Neural crest cell (in vitro differentiated cells): ENCODE results near the gene VPS35L. TPM values are rescaled to one million over a fixed set of nuclear protein-coding genes. Genes with fewer than 3 reads are reported as not detected.

Source experiments
- DNase-seq: peaks from one replicate; pipeline ENCODE4 v3.0.0; 2021; ENCODE audit warnings: low read depth, mixed read lengths, low spot score
- H3K27ac Mint-ChIP-seq: one replicate; pipeline ENCODE4 v1.8.0; 2021; ENCODE audit warnings: mild to moderate bottlenecking, mixed read lengths; ENCODE audit not compliant: unreplicated experiment
- H3K27me3 Mint-ChIP-seq: 2 replicates; pipeline ENCODE4 v1.8.0; 2021; ENCODE audit warnings: low read depth, mild to moderate bottlenecking, mixed read lengths
- H3K36me3 Mint-ChIP-seq: 2 replicates; pipeline ENCODE4 v1.8.0; 2021; ENCODE audit warnings: low read depth, mild to moderate bottlenecking, mixed read lengths
- H3K4me1 Mint-ChIP-seq: 2 replicates; pipeline ENCODE4 v1.8.0; 2021; ENCODE audit warnings: mixed read lengths
- H3K4me3 Mint-ChIP-seq: one replicate; pipeline ENCODE4 v1.8.0; 2021; ENCODE audit warnings: mild to moderate bottlenecking, mixed read lengths
- H3K9me3 Mint-ChIP-seq: 2 replicates; pipeline ENCODE4 v1.8.0; 2021; ENCODE audit warnings: mixed read lengths
- total RNA-seq: library from RNA; stranded (reverse); gene quantifications from 2 replicates; pipeline ENCODE4 v1.2.1, GENCODE V29; 2021
- TF ChIP-seq, protein P1 (sequence below): fragments of 200-600 bp; sonication (generic); conservative IDR thresholded peaks from 2 replicates; pipeline ENCODE4 v1.5.0; 2021; ENCODE audit warnings: antibody characterized with exemption, mild to moderate bottlenecking

Gene VPS35L
- total RNA-seq, 1 donor from 2014 or later = 59.1 TPM

DNA sequence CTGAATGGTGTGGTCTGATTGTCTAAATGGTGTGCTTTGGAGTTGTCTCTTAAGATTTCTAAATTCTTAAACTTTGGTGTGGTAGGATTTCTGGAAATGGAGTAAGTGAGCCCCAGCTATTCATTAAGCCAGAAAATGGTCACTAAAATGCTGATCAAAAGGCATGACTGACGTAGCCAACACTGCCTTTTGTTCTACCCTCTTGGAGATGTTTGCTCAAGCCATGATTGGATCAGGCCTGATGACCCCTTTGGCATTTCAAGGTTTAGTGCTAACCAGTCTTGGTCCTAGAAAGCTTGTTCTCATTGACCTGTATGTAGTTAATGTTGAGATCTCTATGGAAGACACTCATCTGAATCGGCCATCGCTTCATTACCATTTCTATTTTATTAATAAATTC, 94.5 kb downstream of the VPS35L start:
- no peaks in the 10 kb centered on the region for H3K9me3 Mint-ChIP-seq
- no peaks in the 10 kb centered on the region for H3K27me3 Mint-ChIP-seq
- DNase-seq = no peak
- no peak overlapping the region for H3K27ac Mint-ChIP-seq
- peaks cover 13% of the 10 kb centered on the region for H3K36me3 Mint-ChIP-seq
- TF ChIP-seq, protein P1, sequence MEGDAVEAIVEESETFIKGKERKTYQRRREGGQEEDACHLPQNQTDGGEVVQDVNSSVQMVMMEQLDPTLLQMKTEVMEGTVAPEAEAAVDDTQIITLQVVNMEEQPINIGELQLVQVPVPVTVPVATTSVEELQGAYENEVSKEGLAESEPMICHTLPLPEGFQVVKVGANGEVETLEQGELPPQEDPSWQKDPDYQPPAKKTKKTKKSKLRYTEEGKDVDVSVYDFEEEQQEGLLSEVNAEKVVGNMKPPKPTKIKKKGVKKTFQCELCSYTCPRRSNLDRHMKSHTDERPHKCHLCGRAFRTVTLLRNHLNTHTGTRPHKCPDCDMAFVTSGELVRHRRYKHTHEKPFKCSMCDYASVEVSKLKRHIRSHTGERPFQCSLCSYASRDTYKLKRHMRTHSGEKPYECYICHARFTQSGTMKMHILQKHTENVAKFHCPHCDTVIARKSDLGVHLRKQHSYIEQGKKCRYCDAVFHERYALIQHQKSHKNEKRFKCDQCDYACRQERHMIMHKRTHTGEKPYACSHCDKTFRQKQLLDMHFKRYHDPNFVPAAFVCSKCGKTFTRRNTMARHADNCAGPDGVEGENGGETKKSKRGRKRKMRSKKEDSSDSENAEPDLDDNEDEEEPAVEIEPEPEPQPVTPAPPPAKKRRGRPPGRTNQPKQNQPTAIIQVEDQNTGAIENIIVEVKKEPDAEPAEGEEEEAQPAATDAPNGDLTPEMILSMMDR = no peak
- no peaks in the 10 kb centered on the region for H3K4me1 Mint-ChIP-seq
- no peak overlapping the region for H3K4me3 Mint-ChIP-seq

DNA sequence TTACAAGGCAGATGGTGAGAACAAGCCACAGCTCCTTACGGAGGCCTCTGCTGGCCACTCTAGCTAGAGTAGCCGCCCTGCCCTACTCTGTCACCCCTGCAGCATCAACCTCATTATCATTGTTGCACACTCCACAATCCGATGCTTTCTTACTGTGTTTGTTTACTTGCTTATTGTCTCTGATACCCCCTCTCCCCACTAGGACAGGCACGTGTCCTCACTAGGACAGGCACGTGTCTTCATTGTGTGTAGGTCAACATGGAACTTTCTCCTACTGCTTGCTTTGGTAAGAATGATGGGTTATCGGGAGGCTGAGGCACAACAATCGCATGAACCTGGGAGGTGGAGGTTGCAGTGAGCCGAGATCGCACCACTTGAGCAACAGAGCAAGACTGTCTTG, 98.6 kb downstream of the VPS35L start:
- H3K9me3 Mint-ChIP-seq = no peaks in the 10 kb centered on the region
- no peak overlapping the region for H3K27ac Mint-ChIP-seq
- no peaks in the 10 kb centered on the region for H3K27me3 Mint-ChIP-seq
- no peaks in the 10 kb centered on the region for H3K4me1 Mint-ChIP-seq
- TF ChIP-seq, protein P1 = no peak
- no peak for DNase-seq
- H3K36me3 Mint-ChIP-seq = peaks cover 27% of the 10 kb centered on the region
- H3K4me3 Mint-ChIP-seq = no peak overlapping the region

DNA sequence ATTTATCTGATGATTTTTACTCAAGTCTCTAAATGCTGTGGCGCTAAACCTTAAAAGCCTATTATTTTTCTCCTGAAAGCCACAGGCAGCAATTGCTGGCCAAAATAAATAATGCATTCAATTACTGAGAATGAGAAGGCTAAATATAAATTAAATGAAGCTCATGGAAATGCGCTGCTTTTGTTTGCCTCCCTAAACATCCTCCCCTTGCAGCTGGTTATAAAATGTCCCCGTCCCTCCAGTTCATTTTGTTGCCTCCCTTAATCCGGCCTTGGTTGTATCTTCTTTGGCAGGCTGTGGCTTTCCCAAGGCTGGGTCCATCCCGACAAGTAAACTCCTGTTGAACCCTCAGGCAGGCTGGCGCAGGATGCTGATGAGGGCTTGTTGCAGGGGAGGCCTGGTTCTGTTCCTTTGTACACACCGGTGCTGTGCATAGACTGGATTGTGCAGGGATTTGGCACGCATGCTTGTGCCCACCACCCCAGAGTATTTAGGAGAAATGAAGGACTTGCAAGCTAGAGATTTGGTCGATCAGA, 99.8 kb downstream of the VPS35L start:
- H3K36me3 Mint-ChIP-seq = peaks cover 28% of the 10 kb centered on the region
- H3K27me3 Mint-ChIP-seq = no peaks in the 10 kb centered on the region
- H3K4me3 Mint-ChIP-seq = no peak overlapping the region
- no peaks in the 10 kb centered on the region for H3K4me1 Mint-ChIP-seq
- no peak for DNase-seq
- no peak overlapping the region for H3K27ac Mint-ChIP-seq
- H3K9me3 Mint-ChIP-seq = no peaks in the 10 kb centered on the region
- TF ChIP-seq, protein P1 = no peak

DNA sequence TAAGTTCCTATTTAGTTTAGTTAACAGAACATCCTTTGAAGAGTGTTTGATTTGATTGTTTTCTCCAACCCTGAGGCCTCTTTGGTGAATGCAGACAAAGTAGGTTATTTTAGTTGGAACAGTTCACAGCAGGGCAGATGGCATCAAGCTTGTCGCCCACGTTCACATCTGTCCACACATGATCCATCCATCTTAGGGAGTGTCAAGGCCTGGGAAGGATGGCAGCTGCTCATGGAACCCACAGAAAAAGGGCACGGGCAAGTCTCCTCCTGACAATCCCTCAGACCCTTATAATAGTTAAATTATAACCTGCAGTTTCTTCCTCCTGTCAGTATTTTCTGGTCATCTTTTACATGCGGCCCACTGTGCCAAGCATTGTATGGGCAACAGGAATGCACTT, 102.3 kb downstream of the VPS35L start:
- no peak for DNase-seq
- TF ChIP-seq, protein P1 = no peak
- Mint-ChIP-seq H3K27ac (no peak overlapping the region), H3K4me3 (no peak overlapping the region), H3K27me3 (no peaks in the 10 kb centered on the region), H3K4me1 (peaks cover 6% of the 10 kb centered on the region), H3K9me3 (peaks cover 4% of the 10 kb centered on the region), H3K36me3 (peaks cover 29% of the 10 kb centered on the region)

DNA sequence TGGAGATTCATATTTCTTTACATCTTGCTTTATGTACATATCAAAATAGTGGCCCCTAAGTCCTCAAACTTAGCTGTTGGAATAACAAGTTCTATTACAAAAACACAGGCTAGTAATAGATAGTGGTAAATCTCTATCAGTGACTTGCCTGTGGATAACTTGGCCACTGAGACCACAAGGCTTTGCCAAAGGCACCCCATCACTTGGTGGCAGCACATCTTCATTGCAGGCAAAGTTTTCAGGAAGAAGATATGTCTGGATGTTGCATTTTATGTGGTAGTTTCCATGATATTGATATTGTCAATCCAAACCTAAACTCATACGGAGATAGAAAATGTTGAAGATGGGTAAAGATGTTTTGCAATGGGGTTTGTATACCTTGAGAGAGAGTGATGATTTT, 104.1 kb downstream of the VPS35L start:
- Mint-ChIP-seq H3K9me3 (peaks cover 4% of the 10 kb centered on the region), H3K27me3 (no peaks in the 10 kb centered on the region), H3K4me1 (peaks cover 6% of the 10 kb centered on the region), H3K27ac (no peak overlapping the region), H3K4me3 (no peak overlapping the region), H3K36me3 (peaks cover 34% of the 10 kb centered on the region)
- DNase-seq = no peak
- TF ChIP-seq, protein P1 = no peak
